Measurements from ENCODE around the gene ZG16B.

ZG16B gene

GRCh38 chr16:2856686-2857450 lies 26.8 kb downstream of the ZG16B start:
- no peak overlapping the region for H3K4me3 ChIP-seq (ENCODE audit: control insufficient read depth, low read depth, low read length)
- TF ChIP-seq CTCF (conservative IDR thresholded peaks at IDR 0.05; ENCODE audit: control insufficient read depth, insufficient read depth, low read depth, low read length): no peak
- no peak for DNase-seq (ENCODE audit: low read depth)

GRCh38 chr16:2857451-2858244 lies 27.5 kb downstream of the ZG16B start, which contains the start of gene PRSS22:
PRSS22 (minus strand) TSS chr16:2858170; CDS start chr16:2858104, 66 bp downstream.
- TF ChIP-seq CTCF (conservative IDR thresholded peaks at IDR 0.05; ENCODE audit: control insufficient read depth, insufficient read depth, low read depth, low read length): no peak

GRCh38 chr16:2858245-2859025 lies 28.3 kb downstream of the ZG16B start:
- DNase-seq (ENCODE audit: low read depth): no peak
- no peak overlapping the region for H3K4me3 ChIP-seq (ENCODE audit: control insufficient read depth, low read depth, low read length)
- TF ChIP-seq CTCF (conservative IDR thresholded peaks at IDR 0.05; ENCODE audit: control insufficient read depth, insufficient read depth, low read depth, low read length): no peak

More at GRCh38 chr16:2857451-2858244, 27.5 kb downstream of the ZG16B start, which contains the start of gene PRSS22:
- no peak for DNase-seq (ENCODE audit: low read depth)
- H3K4me3 ChIP-seq (ENCODE audit: control insufficient read depth, low read depth, low read length): peak within 1 kb of the TSS; percentile 4

- no peak overlapping the region for H3K4me3 ChIP-seq (ENCODE audit: control insufficient read depth, low read depth, low read length)
- no peak for DNase-seq (ENCODE audit: low read depth)
- no peak for TF ChIP-seq CTCF (conservative IDR thresholded peaks at IDR 0.05; ENCODE audit: control insufficient read depth, insufficient read depth, low read depth, low read length)
Observed at GRCh38 chr16:2859686-2860265, 29.7 kb downstream of the ZG16B start.

- peak; percentile 23 for DNase-seq (ENCODE audit: low read depth)
- H3K4me3 ChIP-seq (ENCODE audit: control insufficient read depth, low read depth, low read length): no peak overlapping the region
- TF ChIP-seq CTCF (conservative IDR thresholded peaks at IDR 0.05; ENCODE audit: control insufficient read depth, insufficient read depth, low read depth, low read length): no peak
Observed at GRCh38 chr16:2860826-2861567, 30.9 kb downstream of the ZG16B start.
